HFFc6 (cell line): ENCODE measurements around the gene XRRA1. TPM values are rescaled to one million over a fixed set of nuclear protein-coding genes. Genes with fewer than 3 reads are reported as not detected.

Source experiments
- DNase-seq: peaks from one replicate; pipeline ENCODE4 v3.0.0-alpha.2; 2018
- H3K27ac Mint-ChIP-seq: 2 replicates; pipeline ENCODE4 v1.8.0; 2020; ENCODE audit warnings: mild to moderate bottlenecking, mixed read lengths
- H3K27me3 Mint-ChIP-seq: 2 replicates; pipeline ENCODE4 v1.8.0; 2021; ENCODE audit warnings: mild to moderate bottlenecking, moderate library complexity, mixed read lengths; ENCODE audit not compliant: insufficient read depth
- H3K36me3 Mint-ChIP-seq: 2 replicates; pipeline ENCODE4 v1.8.0; 2021; ENCODE audit warnings: low read depth, mixed read lengths
- H3K4me1 Mint-ChIP-seq: 2 replicates; pipeline ENCODE4 v1.8.0; 2020; ENCODE audit warnings: low read depth, mixed read lengths
- H3K4me3 Mint-ChIP-seq: 2 replicates; pipeline ENCODE4 v1.8.0; 2020; ENCODE audit warnings: mild to moderate bottlenecking, moderate library complexity, mixed read lengths
- H3K9me3 Mint-ChIP-seq: 2 replicates; pipeline ENCODE4 v1.8.0; 2020; ENCODE audit warnings: mild to moderate bottlenecking, mixed read lengths
- total RNA-seq, 6 experiments: library from RNA; stranded (reverse); fragmentation: NEBNext Ultra II Directional; extraction: Animal tissue kit (Norgen Biotek cat#: 25700); gene quantifications; 2 replicates in 1 of 6; 3 replicates in 5 of 6; pipeline ENCODE4 v1.2.3, GENCODE V29; 2021
- TF ChIP-seq, protein P1 (sequence below): fragments of 200-600 bp; sonication (generic); IDR thresholded peaks from 2 replicates; pipeline ENCODE4 v1.5.0; 2021; ENCODE audit warnings: antibody characterized with exemption, mild to moderate bottlenecking

The XRRA1 gene
- total RNA-seq, 6 experiments from 2014 or later: 5.4 to 7.0 (median 6.0) TPM

DNA sequence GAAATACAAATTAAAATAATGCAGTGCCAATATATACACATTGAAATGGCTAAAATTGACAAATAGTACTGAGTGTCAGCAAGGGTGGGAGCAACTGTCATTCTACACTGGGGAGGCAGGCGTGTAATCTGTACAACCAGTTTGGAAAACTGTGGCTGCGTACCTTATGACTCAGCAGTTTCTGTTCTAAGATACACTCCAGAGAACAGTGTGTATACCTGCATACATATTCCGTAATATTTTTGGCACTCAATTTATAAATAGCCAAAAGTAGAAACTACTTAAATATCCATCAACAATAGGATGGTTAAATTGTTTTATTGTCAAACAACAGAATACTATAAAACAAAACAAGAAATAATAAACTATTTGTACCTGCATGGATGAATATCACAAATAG is 142.6 kb downstream of the XRRA1 start:
- Mint-ChIP-seq H3K9me3 (no peaks in the 10 kb centered on the region), H3K27ac (no peak overlapping the region)
- TF ChIP-seq, protein P1, sequence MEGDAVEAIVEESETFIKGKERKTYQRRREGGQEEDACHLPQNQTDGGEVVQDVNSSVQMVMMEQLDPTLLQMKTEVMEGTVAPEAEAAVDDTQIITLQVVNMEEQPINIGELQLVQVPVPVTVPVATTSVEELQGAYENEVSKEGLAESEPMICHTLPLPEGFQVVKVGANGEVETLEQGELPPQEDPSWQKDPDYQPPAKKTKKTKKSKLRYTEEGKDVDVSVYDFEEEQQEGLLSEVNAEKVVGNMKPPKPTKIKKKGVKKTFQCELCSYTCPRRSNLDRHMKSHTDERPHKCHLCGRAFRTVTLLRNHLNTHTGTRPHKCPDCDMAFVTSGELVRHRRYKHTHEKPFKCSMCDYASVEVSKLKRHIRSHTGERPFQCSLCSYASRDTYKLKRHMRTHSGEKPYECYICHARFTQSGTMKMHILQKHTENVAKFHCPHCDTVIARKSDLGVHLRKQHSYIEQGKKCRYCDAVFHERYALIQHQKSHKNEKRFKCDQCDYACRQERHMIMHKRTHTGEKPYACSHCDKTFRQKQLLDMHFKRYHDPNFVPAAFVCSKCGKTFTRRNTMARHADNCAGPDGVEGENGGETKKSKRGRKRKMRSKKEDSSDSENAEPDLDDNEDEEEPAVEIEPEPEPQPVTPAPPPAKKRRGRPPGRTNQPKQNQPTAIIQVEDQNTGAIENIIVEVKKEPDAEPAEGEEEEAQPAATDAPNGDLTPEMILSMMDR: no peak

DNA sequence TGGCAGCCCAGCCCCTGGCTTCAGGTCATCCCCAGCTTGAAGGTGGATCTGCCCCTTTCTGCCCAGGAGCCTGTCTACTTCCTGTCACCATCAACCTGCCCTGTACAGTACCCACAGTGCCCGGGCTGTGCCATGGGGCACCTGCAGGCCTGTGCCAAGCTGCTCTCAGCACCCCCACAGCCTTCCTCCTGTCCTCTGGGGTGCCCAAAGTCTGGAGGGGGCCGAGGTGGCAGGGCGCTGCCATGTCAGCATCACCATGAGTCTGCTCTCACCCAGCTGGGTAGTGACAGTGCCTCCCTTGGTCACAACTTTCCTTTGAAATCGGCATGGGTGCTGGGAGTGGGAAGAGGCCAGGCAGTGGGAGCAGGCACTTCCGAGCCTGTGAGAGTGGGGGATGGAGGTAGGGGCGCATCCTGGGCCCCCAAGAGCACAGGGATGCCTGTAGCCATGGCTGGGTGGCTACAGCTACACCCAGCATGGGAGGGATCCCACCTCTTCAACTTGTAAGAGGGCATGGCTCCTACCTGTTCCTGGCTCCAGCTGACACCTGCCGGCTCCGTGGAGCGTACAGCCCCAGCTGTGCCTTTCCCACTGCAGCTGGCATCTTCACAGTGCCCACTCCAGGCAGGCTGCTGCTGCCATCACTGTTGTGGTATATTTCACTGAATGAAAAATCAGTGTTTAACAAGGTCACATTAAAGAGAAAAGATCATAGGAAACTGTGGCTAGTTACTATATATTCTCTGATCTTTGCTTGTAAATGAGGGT is 157.4 kb downstream of the XRRA1 start:
- no peak for DNase-seq
- Mint-ChIP-seq H3K27ac (no peak overlapping the region), H3K4me1 (0 out of 2 replicates have a peak, but pooled peaks cover 6% of the 10 kb centered on the region), H3K4me3 (no peak overlapping the region), H3K36me3 (peaks cover 37% of the 10 kb centered on the region), H3K9me3 (no peaks in the 10 kb centered on the region), H3K27me3 (no peaks in the 10 kb centered on the region)
- TF ChIP-seq, protein P1: no peak

More for the DNA sequence above, 142.6 kb downstream of the XRRA1 start:
- H3K4me1 Mint-ChIP-seq: no peaks in the 10 kb centered on the region
- H3K27me3 Mint-ChIP-seq: no peaks in the 10 kb centered on the region; the same call in 1 of the 2 replicates
- peaks cover 10% of the 10 kb centered on the region; the same call in 1 of the 2 replicates for H3K36me3 Mint-ChIP-seq
- DNase-seq: no peak
- no peak overlapping the region for H3K4me3 Mint-ChIP-seq

Other genes with a start within 250 kb of the XRRA1 start
- gene CHRDL2, start 217.7 kb downstream of the XRRA1 start, total RNA-seq: not detected
- 10 to 100 TPM; 10.9 to 12.9 (median 12.2) TPM for gene RNF169, start 200.2 kb downstream of the XRRA1 start, total RNA-seq
- 100 to 1,000 TPM; 152 to 190 (median 168) TPM for gene SPCS2, start 175 bp upstream of the XRRA1 start, total RNA-seq
- gene NEU3, start 39.8 kb upstream of the XRRA1 start, total RNA-seq: 1 to 10 TPM; 7.6 to 8.9 (median 8.4) TPM
- gene OR2AT4, start 147.8 kb upstream of the XRRA1 start, total RNA-seq: not detected
- gene SLCO2B1, start 202.0 kb upstream of the XRRA1 start, total RNA-seq: not detected